ENCODE data around the gene ARMH3.

The ARMH3 gene

GRCh38 chr10:101816913-101817336 is 239.0 kb downstream of the ARMH3 start:
- Mint-ChIP-seq H3K36me3 (ENCODE audit: low read depth) (peaks cover 36% of the 10 kb centered on the region), H3K27me3 (ENCODE audit: low read depth) (no peaks in the 10 kb centered on the region), H3K4me3 (peak overlapping the region; percentile 99), H3K4me1 (ENCODE audit: low read depth) (peaks cover 41% of the 10 kb centered on the region), H3K9me3 (no peaks in the 10 kb centered on the region), H3K27ac (peak overlapping the region; percentile 100)
- no peak for DNase-seq (ENCODE audit: low spot score)

- H3K27ac Mint-ChIP-seq = peak overlapping the region; percentile 100
- no peaks in the 10 kb centered on the region for H3K27me3 Mint-ChIP-seq (ENCODE audit: low read depth)
- H3K9me3 Mint-ChIP-seq = no peaks in the 10 kb centered on the region
- H3K36me3 Mint-ChIP-seq (ENCODE audit: low read depth) = peaks cover 40% of the 10 kb centered on the region
- no peak for DNase-seq (ENCODE audit: low spot score)
- H3K4me1 Mint-ChIP-seq (ENCODE audit: low read depth) = peaks cover 39% of the 10 kb centered on the region
- H3K4me3 Mint-ChIP-seq = peak overlapping the region; percentile 99
These were observed 239.6 kb downstream of the ARMH3 start for GRCh38 chr10:101816376-101816775.

- Mint-ChIP-seq H3K9me3 (no peaks in the 10 kb centered on the region), H3K36me3 (ENCODE audit: low read depth) (peaks cover 51% of the 10 kb centered on the region), H3K4me3 (peak overlapping the region; percentile 99), H3K27ac (peak overlapping the region; percentile 84), H3K4me1 (ENCODE audit: low read depth) (peaks cover 40% of the 10 kb centered on the region), H3K27me3 (ENCODE audit: low read depth) (no peaks in the 10 kb centered on the region)
- no peak for DNase-seq (ENCODE audit: low spot score)
These were observed 241.4 kb downstream of the ARMH3 start for GRCh38 chr10:101814466-101815071.

GRCh38 chr10:101812606-101813005 is 243.4 kb downstream of the ARMH3 start:
- no peak for DNase-seq (ENCODE audit: low spot score)
- Mint-ChIP-seq H3K27me3 (ENCODE audit: low read depth) (no peaks in the 10 kb centered on the region), H3K36me3 (ENCODE audit: low read depth) (peaks cover 58% of the 10 kb centered on the region), H3K4me1 (ENCODE audit: low read depth) (peaks cover 34% of the 10 kb centered on the region), H3K27ac (no peak overlapping the region), H3K9me3 (no peaks in the 10 kb centered on the region), H3K4me3 (no peak overlapping the region)

GRCh38 chr10:101807158-101807557 is 248.8 kb downstream of the ARMH3 start:
- Mint-ChIP-seq H3K27ac (no peak overlapping the region), H3K27me3 (ENCODE audit: low read depth) (no peaks in the 10 kb centered on the region), H3K4me1 (ENCODE audit: low read depth) (peaks cover 5% of the 10 kb centered on the region), H3K4me3 (no peak overlapping the region), H3K36me3 (ENCODE audit: low read depth) (peaks cover 49% of the 10 kb centered on the region), H3K9me3 (no peaks in the 10 kb centered on the region)
- no peak for DNase-seq (ENCODE audit: low spot score)

GRCh38 chr10:101803511-101803910 is 252.5 kb downstream of the ARMH3 start:
- Mint-ChIP-seq H3K27ac (no peak overlapping the region), H3K36me3 (ENCODE audit: low read depth) (peaks cover 58% of the 10 kb centered on the region), H3K9me3 (no peaks in the 10 kb centered on the region), H3K4me3 (no peak overlapping the region), H3K4me1 (ENCODE audit: low read depth) (peaks cover 4% of the 10 kb centered on the region), H3K27me3 (ENCODE audit: low read depth) (no peaks in the 10 kb centered on the region)
- no peak for DNase-seq (ENCODE audit: low spot score)

GRCh38 chr10:101797403-101798059 is 258.4 kb downstream of the ARMH3 start:
- no peaks in the 10 kb centered on the region for H3K27me3 Mint-ChIP-seq (ENCODE audit: low read depth)
- peaks cover 7% of the 10 kb centered on the region for H3K4me1 Mint-ChIP-seq (ENCODE audit: low read depth)
- DNase-seq (ENCODE audit: low spot score) = no peak
- no peaks in the 10 kb centered on the region for H3K9me3 Mint-ChIP-seq
- no peak overlapping the region for H3K27ac Mint-ChIP-seq
- no peak overlapping the region for H3K4me3 Mint-ChIP-seq
- peaks cover 76% of the 10 kb centered on the region for H3K36me3 Mint-ChIP-seq (ENCODE audit: low read depth)

Measured in T-helper 2 cell treated with Interferon-gamma antibody and Interleukin-4, amounts not matched to agents 5 μg/mL and 100 μg/mL, for 36 hours (primary cell).